WTC11 (cell line): ENCODE results near the gene DNTT. TPM values are rescaled to one million over a fixed set of nuclear protein-coding genes. Genes with fewer than 3 reads are reported as not detected.

ENCODE experiments used
- ATAC-seq: fragments of 200-7000 bp; cut with Tn5 transposase; 2 replicates; pipeline ENCODE4 v1.10.0; 2021; ENCODE audit warnings: mild to moderate bottlenecking, moderate library complexity
- CTCF ChIA-PET: fragments of 300-600 bp; sonication (Branson Sonifier 250); formaldehyde crosslinking; loops from one replicate; lab custom pipeline; 2021; ENCODE audit warnings: antibody characterized with exemption; lab: Charles Lee
- POLR2A ChIA-PET: fragments of 350-600 bp; sonication (Branson Sonifier 250); formaldehyde crosslinking; loops from one replicate; lab custom pipeline; 2021; ENCODE audit warnings: antibody characterized with exemption; lab: Charles Lee
- DNase-seq: peaks from one replicate; pipeline ENCODE4 v3.0.0; 2021; ENCODE audit warnings: low spot score
- H3K27ac Mint-ChIP-seq: 2 replicates; pipeline ENCODE4 v1.8.0; 2021; ENCODE audit warnings: mixed read lengths
- H3K27me3 Mint-ChIP-seq: 2 replicates; pipeline ENCODE4 v1.8.0; 2021; ENCODE audit warnings: low read depth, mild to moderate bottlenecking, moderate library complexity, mixed read lengths
- H3K36me3 Mint-ChIP-seq: 2 replicates; pipeline ENCODE4 v1.8.0; 2021; ENCODE audit warnings: mixed read lengths
- H3K4me1 Mint-ChIP-seq: 2 replicates; pipeline ENCODE4 v1.8.0; 2022; ENCODE audit warnings: mixed read lengths
- H3K4me3 Mint-ChIP-seq: 2 replicates; pipeline ENCODE4 v1.8.0; 2021; ENCODE audit warnings: mild to moderate bottlenecking, moderate library complexity, mixed read lengths
- H3K9me3 Mint-ChIP-seq: 2 replicates; pipeline ENCODE4 v1.8.0; 2021; ENCODE audit warnings: mixed read lengths
- CREB1 ChIP-seq: sonication (generic); formaldehyde crosslinking; IDR thresholded peaks from 2 replicates; pipeline ENCODE4 v1.8.0; 2023; ENCODE audit warnings: mild to moderate bottlenecking, missing genetic modification reagents
- EMX1 ChIP-seq: fragments of 250-450 bp; sonication (Bioruptor Pico); IDR thresholded peaks from 2 replicates; pipeline ENCODE4 v1.8.0; 2021; ENCODE audit warnings: mild to moderate bottlenecking
- FOXK1 ChIP-seq: sonication (generic); formaldehyde crosslinking; IDR thresholded peaks from 2 replicates; pipeline ENCODE4 v1.8.0; 2022; ENCODE audit warnings: mild to moderate bottlenecking, moderate library complexity, missing genetic modification reagents
- GTF2I ChIP-seq: fragments of 250-450 bp; sonication (Bioruptor Pico); conservative IDR thresholded peaks from 2 replicates; pipeline ENCODE4 v1.4.0; 2021; ENCODE audit warnings: mild to moderate bottlenecking
- HMGA2 ChIP-seq: fragments of 250-450 bp; sonication (Bioruptor Pico); IDR thresholded peaks from 2 replicates; pipeline ENCODE4 v1.4.0; 2021; ENCODE audit warnings: mild to moderate bottlenecking, moderate library complexity
- NR3C1 ChIP-seq: sonication (generic); formaldehyde crosslinking; conservative IDR thresholded peaks from 2 replicates; pipeline ENCODE4 v1.8.1; 2023; ENCODE audit warnings: low read depth, mild to moderate bottlenecking, missing genetic modification reagents
- OVOL2 ChIP-seq: fragments of 250-450 bp; sonication (Bioruptor Pico); IDR thresholded peaks from 2 replicates; pipeline ENCODE4 v1.9.0; 2021; ENCODE audit warnings: mild to moderate bottlenecking, borderline replicate concordance
- PRRX2 ChIP-seq: fragments of 250-450 bp; sonication (Bioruptor Pico); IDR thresholded peaks from 2 replicates; pipeline ENCODE4 v1.8.0; 2021; ENCODE audit warnings: mild to moderate bottlenecking
- TCF7 ChIP-seq: sonication (generic); formaldehyde crosslinking; IDR thresholded peaks from 2 replicates; pipeline ENCODE4 v1.8.0; 2022; ENCODE audit warnings: mild to moderate bottlenecking, low read depth, missing genetic modification reagents, moderate library complexity
- ZNF232 ChIP-seq: sonication (generic); formaldehyde crosslinking; IDR thresholded peaks from 2 replicates; pipeline ENCODE4 v1.8.0; 2022; ENCODE audit warnings: mild to moderate bottlenecking, missing genetic modification reagents
- ZNF263 ChIP-seq: sonication (generic); formaldehyde crosslinking; IDR thresholded peaks from 2 replicates; pipeline ENCODE4 v1.8.1; 2022; ENCODE audit warnings: low read depth, mild to moderate bottlenecking, moderate library complexity, missing genetic modification reagents
- total RNA-seq: library from RNA; stranded (reverse); gene quantifications from 3 replicates; pipeline ENCODE4 v1.2.3, GENCODE V29; 2021
- TF ChIP-seq, protein P1 (sequence below): sonication (generic); formaldehyde crosslinking; IDR thresholded peaks from 2 replicates; pipeline ENCODE4 v1.8.1; 2022; ENCODE audit warnings: mild to moderate bottlenecking, missing genetic modification reagents, moderate library complexity, borderline replicate concordance
- TF ChIP-seq, protein P2 (sequence below): sonication (generic); formaldehyde crosslinking; IDR thresholded peaks from 2 replicates; pipeline ENCODE4 v1.8.1; 2022; ENCODE audit warnings: low read depth, mild to moderate bottlenecking, moderate library complexity, missing genetic modification reagents, borderline replicate concordance
- TF ChIP-seq, protein P3 (sequence below): sonication (generic); formaldehyde crosslinking; IDR thresholded peaks from 2 replicates; pipeline ENCODE4 v1.8.0; 2022; ENCODE audit warnings: mild to moderate bottlenecking, missing genetic modification reagents
- TF ChIP-seq, protein P4 (sequence below): fragments of 250-450 bp; sonication (Bioruptor Pico); IDR thresholded peaks from 2 replicates; pipeline ENCODE4 v1.8.0; 2021; ENCODE audit warnings: mild to moderate bottlenecking
- TF ChIP-seq, protein P5 (sequence below): sonication (generic); formaldehyde crosslinking; IDR thresholded peaks from 2 replicates; pipeline ENCODE4 v1.8.1; 2023; ENCODE audit warnings: mild to moderate bottlenecking, missing genetic modification reagents, moderate library complexity
- TF ChIP-seq, protein P6 (sequence below): fragments of 250-450 bp; sonication (Bioruptor Pico); IDR thresholded peaks from 2 replicates; pipeline ENCODE4 v1.9.0; 2021; ENCODE audit warnings: moderate library complexity, mild to moderate bottlenecking, inconsistent platforms, borderline replicate concordance
- TF ChIP-seq, protein P7 (sequence below): sonication (generic); formaldehyde crosslinking; IDR thresholded peaks from 2 replicates; pipeline ENCODE4 v1.8.0; 2023; ENCODE audit warnings: missing genetic modification reagents
- TF ChIP-seq, protein P8 (sequence below): sonication (generic); formaldehyde crosslinking; IDR thresholded peaks from 2 replicates; pipeline ENCODE4 v1.8.1; 2023; ENCODE audit warnings: mild to moderate bottlenecking, moderate library complexity, missing genetic modification reagents

Gene DNTT
- total RNA-seq, 1 experiment from 2014 or later: not detected

DNA sequence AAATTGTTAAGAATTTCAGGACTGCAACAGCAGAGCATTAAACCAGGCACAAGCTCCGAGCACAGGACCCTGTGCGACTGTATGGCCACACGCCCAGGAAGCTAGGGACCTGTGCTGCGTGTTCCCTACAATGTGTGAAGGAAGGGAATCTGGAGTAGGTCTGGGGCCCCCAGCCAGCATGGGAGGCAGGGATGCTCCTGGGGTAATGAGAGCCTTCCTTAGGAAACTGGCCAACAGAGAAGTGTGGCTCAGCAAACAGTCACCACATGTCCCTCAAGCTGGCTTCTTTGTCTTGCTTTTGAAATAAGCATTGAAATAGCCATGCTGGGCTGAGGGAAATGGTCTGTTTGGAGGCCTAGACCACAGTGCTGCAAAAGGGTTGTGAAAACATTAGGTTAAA, 41.1 kb upstream of the DNTT start:
- Mint-ChIP-seq H3K4me1 (peaks cover 8% of the 10 kb centered on the region), H3K27me3 (no peaks in the 10 kb centered on the region; the same call in 1 of the 2 replicates), H3K4me3 (no peak overlapping the region), H3K27ac (no peak overlapping the region), H3K36me3 (no peaks in the 10 kb centered on the region), H3K9me3 (no peaks in the 10 kb centered on the region)
- POLR2A ChIA-PET: interaction anchor here (0.5 kb wide), 1 partner anchor 33 kb away, joined by 4 read pairs; no protein-coding TSS in a partner anchor
- TF ChIP-seq OVOL2 (CRISPR knock-in tag) (no peak), GTF2I (CRISPR knock-in tag) (no peak), EMX1 (CRISPR knock-in tag) (no peak), CREB1 (CRISPR knock-in tag) (no peak), TCF7 (CRISPR knock-in tag) (no peak)
- TF ChIP-seq, protein P1, sequence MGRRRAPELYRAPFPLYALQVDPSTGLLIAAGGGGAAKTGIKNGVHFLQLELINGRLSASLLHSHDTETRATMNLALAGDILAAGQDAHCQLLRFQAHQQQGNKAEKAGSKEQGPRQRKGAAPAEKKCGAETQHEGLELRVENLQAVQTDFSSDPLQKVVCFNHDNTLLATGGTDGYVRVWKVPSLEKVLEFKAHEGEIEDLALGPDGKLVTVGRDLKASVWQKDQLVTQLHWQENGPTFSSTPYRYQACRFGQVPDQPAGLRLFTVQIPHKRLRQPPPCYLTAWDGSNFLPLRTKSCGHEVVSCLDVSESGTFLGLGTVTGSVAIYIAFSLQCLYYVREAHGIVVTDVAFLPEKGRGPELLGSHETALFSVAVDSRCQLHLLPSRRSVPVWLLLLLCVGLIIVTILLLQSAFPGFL (CRISPR knock-in tag): no peak
- TF ChIP-seq, protein P2, sequence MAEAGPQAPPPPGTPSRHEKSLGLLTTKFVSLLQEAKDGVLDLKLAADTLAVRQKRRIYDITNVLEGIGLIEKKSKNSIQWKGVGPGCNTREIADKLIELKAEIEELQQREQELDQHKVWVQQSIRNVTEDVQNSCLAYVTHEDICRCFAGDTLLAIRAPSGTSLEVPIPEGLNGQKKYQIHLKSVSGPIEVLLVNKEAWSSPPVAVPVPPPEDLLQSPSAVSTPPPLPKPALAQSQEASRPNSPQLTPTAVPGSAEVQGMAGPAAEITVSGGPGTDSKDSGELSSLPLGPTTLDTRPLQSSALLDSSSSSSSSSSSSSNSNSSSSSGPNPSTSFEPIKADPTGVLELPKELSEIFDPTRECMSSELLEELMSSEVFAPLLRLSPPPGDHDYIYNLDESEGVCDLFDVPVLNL: no peak
- TF ChIP-seq, protein P3, sequence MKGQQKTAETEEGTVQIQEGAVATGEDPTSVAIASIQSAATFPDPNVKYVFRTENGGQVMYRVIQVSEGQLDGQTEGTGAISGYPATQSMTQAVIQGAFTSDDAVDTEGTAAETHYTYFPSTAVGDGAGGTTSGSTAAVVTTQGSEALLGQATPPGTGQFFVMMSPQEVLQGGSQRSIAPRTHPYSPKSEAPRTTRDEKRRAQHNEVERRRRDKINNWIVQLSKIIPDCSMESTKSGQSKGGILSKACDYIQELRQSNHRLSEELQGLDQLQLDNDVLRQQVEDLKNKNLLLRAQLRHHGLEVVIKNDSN (CRISPR knock-in tag): no peak
- DNase-seq (no peak), ATAC-seq (no peak)
- CTCF ChIA-PET: interaction anchor here (1.8 kb wide), 1 partner anchor 33 kb away, joined by 8 read pairs; no protein-coding TSS in a partner anchor

DNA sequence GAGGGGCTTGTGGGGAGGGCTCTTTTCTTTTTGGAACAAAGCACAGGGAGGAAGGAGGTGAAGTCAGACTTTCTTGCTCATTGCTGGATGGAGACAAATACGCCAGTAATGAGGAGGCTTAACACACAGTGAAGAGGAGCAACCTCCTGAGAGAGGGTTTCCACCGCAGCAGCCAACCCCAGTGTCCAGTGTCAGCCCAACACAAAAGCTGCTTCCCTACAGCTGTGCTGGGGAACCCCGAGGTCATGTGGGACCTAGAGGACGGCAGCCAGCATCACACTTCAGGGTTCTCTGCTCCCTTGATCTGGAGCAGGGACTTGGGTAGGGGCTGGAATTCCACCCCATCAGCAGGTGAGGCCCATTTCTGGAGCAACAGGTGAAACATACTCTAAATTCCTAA, 40.6 kb upstream of the DNTT start:
- no peaks in the 10 kb centered on the region for H3K36me3 Mint-ChIP-seq
- H3K27ac Mint-ChIP-seq: no peak overlapping the region
- TF ChIP-seq HMGA2 (CRISPR knock-in tag) (no peak), NR3C1 (CRISPR knock-in tag) (no peak), ZNF263 (no peak), GTF2I (CRISPR knock-in tag) (no peak), FOXK1 (CRISPR knock-in tag) (no peak), ZNF232 (CRISPR knock-in tag) (no peak), PRRX2 (CRISPR knock-in tag) (no peak)
- TF ChIP-seq, protein P4, sequence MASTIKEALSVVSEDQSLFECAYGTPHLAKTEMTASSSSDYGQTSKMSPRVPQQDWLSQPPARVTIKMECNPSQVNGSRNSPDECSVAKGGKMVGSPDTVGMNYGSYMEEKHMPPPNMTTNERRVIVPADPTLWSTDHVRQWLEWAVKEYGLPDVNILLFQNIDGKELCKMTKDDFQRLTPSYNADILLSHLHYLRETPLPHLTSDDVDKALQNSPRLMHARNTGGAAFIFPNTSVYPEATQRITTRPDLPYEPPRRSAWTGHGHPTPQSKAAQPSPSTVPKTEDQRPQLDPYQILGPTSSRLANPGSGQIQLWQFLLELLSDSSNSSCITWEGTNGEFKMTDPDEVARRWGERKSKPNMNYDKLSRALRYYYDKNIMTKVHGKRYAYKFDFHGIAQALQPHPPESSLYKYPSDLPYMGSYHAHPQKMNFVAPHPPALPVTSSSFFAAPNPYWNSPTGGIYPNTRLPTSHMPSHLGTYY (CRISPR knock-in tag): no peak
- TF ChIP-seq, protein P5, sequence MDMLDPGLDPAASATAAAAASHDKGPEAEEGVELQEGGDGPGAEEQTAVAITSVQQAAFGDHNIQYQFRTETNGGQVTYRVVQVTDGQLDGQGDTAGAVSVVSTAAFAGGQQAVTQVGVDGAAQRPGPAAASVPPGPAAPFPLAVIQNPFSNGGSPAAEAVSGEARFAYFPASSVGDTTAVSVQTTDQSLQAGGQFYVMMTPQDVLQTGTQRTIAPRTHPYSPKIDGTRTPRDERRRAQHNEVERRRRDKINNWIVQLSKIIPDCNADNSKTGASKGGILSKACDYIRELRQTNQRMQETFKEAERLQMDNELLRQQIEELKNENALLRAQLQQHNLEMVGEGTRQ (CRISPR knock-in tag): no peak
- TF ChIP-seq, protein P6, sequence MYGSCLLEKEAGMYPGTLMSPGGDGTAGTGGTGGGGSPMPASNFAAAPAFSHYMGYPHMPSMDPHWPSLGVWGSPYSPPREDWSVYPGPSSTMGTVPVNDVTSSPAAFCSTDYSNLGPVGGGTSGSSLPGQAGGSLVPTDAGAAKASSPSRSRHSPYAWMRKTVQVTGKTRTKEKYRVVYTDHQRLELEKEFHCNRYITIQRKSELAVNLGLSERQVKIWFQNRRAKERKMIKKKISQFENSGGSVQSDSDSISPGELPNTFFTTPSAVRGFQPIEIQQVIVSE (CRISPR knock-in tag): no peak
- TF ChIP-seq, protein P7, sequence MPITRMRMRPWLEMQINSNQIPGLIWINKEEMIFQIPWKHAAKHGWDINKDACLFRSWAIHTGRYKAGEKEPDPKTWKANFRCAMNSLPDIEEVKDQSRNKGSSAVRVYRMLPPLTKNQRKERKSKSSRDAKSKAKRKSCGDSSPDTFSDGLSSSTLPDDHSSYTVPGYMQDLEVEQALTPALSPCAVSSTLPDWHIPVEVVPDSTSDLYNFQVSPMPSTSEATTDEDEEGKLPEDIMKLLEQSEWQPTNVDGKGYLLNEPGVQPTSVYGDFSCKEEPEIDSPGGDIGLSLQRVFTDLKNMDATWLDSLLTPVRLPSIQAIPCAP (CRISPR knock-in tag): no peak
- TF ChIP-seq, protein P8, sequence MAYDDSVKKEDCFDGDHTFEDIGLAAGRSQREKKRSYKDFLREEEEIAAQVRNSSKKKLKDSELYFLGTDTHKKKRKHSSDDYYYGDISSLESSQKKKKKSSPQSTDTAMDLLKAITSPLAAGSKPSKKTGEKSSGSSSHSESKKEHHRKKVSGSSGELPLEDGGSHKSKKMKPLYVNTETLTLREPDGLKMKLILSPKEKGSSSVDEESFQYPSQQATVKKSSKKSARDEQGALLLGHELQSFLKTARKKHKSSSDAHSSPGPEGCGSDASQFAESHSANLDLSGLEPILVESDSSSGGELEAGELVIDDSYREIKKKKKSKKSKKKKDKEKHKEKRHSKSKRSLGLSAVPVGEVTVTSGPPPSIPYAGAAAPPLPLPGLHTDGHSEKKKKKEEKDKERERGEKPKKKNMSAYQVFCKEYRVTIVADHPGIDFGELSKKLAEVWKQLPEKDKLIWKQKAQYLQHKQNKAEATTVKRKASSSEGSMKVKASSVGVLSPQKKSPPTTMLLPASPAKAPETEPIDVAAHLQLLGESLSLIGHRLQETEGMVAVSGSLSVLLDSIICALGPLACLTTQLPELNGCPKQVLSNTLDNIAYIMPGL: no peak
- DNase-seq (no peak), ATAC-seq (no peak)
- H3K9me3 Mint-ChIP-seq: no peaks in the 10 kb centered on the region
- ChIA-PET POLR2A (interaction anchor here (0.5 kb wide), 1 partner anchor 34 kb away, joined by 4 read pairs; no protein-coding TSS in a partner anchor), CTCF (interaction anchor here (1.8 kb wide), 1 partner anchor 34 kb away, joined by 8 read pairs; no protein-coding TSS in a partner anchor)
- no peaks in the 10 kb centered on the region; the same call in 1 of the 2 replicates for H3K27me3 Mint-ChIP-seq
- H3K4me1 Mint-ChIP-seq: peaks cover 8% of the 10 kb centered on the region
- no peak overlapping the region for H3K4me3 Mint-ChIP-seq
